IMR-90 (cell line): Measurements from ENCODE around the gene CNTN4. TPM values are rescaled to one million over a fixed set of nuclear protein-coding genes. Genes with fewer than 3 reads are reported as not detected.

Experiments
- ATAC-seq: fragments of 200-7000 bp; cut with Tn5 transposase; 2 replicates; pipeline ENCODE4 v1.9.1; 2020; ENCODE audit warnings: low read depth, mild to moderate bottlenecking, moderate library complexity
- BruUV-seq: library from RNA; stranded (reverse); fragments of 400-500 nt; replicated peaks from 2 replicates; lab custom pipeline; 2021; lab: Mats Ljungman, UMichigan
- CTCF ChIA-PET: fragments of 300-600 bp; formaldehyde crosslinking; extraction: SDS; loops from one replicate; lab custom pipeline; 2021; ENCODE audit warnings: antibody characterized with exemption; lab: Yijun Ruan, JAX
- POLR2A ChIA-PET: fragments of 300-600 bp; sonication (Branson Sonifier 250); formaldehyde crosslinking; loops from one replicate; lab custom pipeline; 2022; ENCODE audit warnings: antibody characterized with exemption; ENCODE audit not compliant: unreplicated experiment; lab: Charles Lee
- DNase-seq: peaks from one replicate; pipeline ENCODE4 v3.0.0; 2013
- H2AFZ ChIP-seq: replicated peaks from 2 replicates; pipeline ENCODE3; 2013; ENCODE audit warnings: low read length, mild to moderate bottlenecking; ENCODE audit not compliant: poor library complexity
- H2AK5ac ChIP-seq: 2 replicates; pipeline ENCODE4 v1.6.1; 2013; ENCODE audit warnings: low read depth, low read length, inconsistent platforms
- H2AK9ac ChIP-seq: replicated peaks from 2 replicates; pipeline ENCODE3; 2013; ENCODE audit warnings: mild to moderate bottlenecking, low read depth, low read length, moderate library complexity; ENCODE audit not compliant: poor library complexity
- H2BK120ac ChIP-seq: 2 replicates; pipeline ENCODE4 v1.6.1; 2013; ENCODE audit warnings: low read depth, low read length, inconsistent platforms
- H2BK15ac ChIP-seq: 3 replicates; pipeline ENCODE4 v1.6.1; 2013; ENCODE audit warnings: low read depth, low read length, inconsistent platforms
- H2BK20ac ChIP-seq: 2 replicates; pipeline ENCODE4 v1.6.1; 2013; ENCODE audit warnings: low read depth, mild to moderate bottlenecking, inconsistent platforms, low read length, moderate library complexity
- H2BK5ac ChIP-seq: 2 replicates; pipeline ENCODE4 v1.6.1; 2013; ENCODE audit warnings: mild to moderate bottlenecking, low read depth, low read length, inconsistent platforms; ENCODE audit not compliant: poor library complexity, severe bottlenecking
- H3K14ac ChIP-seq: replicated peaks from 2 replicates; pipeline ENCODE4 v1.6.1; 2013; ENCODE audit warnings: low read depth, low read length, inconsistent platforms
- H3K18ac ChIP-seq: 2 replicates; pipeline ENCODE4 v1.6.1; 2013; ENCODE audit warnings: low read depth, low read length, control low read depth
- H3K23ac ChIP-seq: 2 replicates; pipeline ENCODE4 v1.6.1; 2013; ENCODE audit warnings: low read depth, low read length, inconsistent platforms
- H3K27ac ChIP-seq: 2 replicates; pipeline ENCODE4 v1.5.1; 2013; ENCODE audit warnings: mild to moderate bottlenecking, control low read depth, low read length; ENCODE audit not compliant: insufficient read depth
- H3K27me3 ChIP-seq: 2 replicates; pipeline ENCODE4 v1.6.1; 2013; ENCODE audit warnings: low read length; ENCODE audit not compliant: control insufficient read depth, insufficient read depth
- H3K36me3 ChIP-seq: 2 replicates; pipeline ENCODE4 v1.6.1; 2013; ENCODE audit warnings: low read length, mixed read lengths; ENCODE audit not compliant: control insufficient read depth, insufficient read depth
- H3K4ac ChIP-seq: 2 replicates; pipeline ENCODE4 v1.6.1; 2013; ENCODE audit warnings: low read depth, low read length, inconsistent platforms
- H3K4me1 ChIP-seq: 2 replicates; pipeline ENCODE4 v1.6.1; 2013; ENCODE audit warnings: low read length, mixed read lengths; ENCODE audit not compliant: control insufficient read depth, insufficient read depth
- H3K4me2 ChIP-seq: 2 replicates; pipeline ENCODE4 v1.6.1; 2013; ENCODE audit warnings: low read depth, mild to moderate bottlenecking, control low read depth, low read length, moderate library complexity
- H3K4me3 ChIP-seq: 2 replicates; pipeline ENCODE4 v1.5.1; 2013; ENCODE audit warnings: low read depth, mild to moderate bottlenecking, control low read depth, low read length, moderate library complexity; ENCODE audit not compliant: insufficient read depth
- H3K56ac ChIP-seq: 2 replicates; pipeline ENCODE4 v1.6.1; 2013; ENCODE audit warnings: low read length, inconsistent platforms; ENCODE audit not compliant: insufficient read depth; ENCODE audit errors: extremely low read depth
- H3K79me1 ChIP-seq, 2 experiments: 2 replicates each; pipeline ENCODE4 v1.6.1; 2013; ENCODE audit warnings: low read length in 2 of 2, inconsistent platforms in 1 of 2, low read depth in 1 of 2
- H3K9ac ChIP-seq: 2 replicates; pipeline ENCODE4 v1.6.1; 2013; ENCODE audit warnings: low read depth, low read length, control low read depth
- H3K9me1 ChIP-seq: 2 replicates; pipeline ENCODE4 v1.6.1; 2013; ENCODE audit warnings: low read length, inconsistent platforms; ENCODE audit not compliant: insufficient read depth
- H3K9me3 ChIP-seq: 2 replicates; pipeline ENCODE4 v1.6.1; 2013; ENCODE audit warnings: low read length; ENCODE audit not compliant: control insufficient read depth, insufficient read depth
- H4K20me1 ChIP-seq: 2 replicates; pipeline ENCODE4 v1.6.1; 2013; ENCODE audit warnings: low read length, inconsistent platforms; ENCODE audit not compliant: insufficient read depth
- H4K5ac ChIP-seq: 2 replicates; pipeline ENCODE4 v1.6.1; 2013; ENCODE audit warnings: mild to moderate bottlenecking, low read depth, low read length, control low read depth
- H4K8ac ChIP-seq, 2 experiments: 2 replicates each; pipeline ENCODE4 v1.6.1; 2013; ENCODE audit warnings: low read depth in 2 of 2, low read length in 2 of 2, control low read depth in 1 of 2, inconsistent platforms in 1 of 2
- H4K91ac ChIP-seq: 2 replicates; pipeline ENCODE4 v1.6.1; 2013; ENCODE audit warnings: low read depth, low read length, inconsistent platforms; ENCODE audit not compliant: insufficient read depth
- BHLHE40 ChIP-seq: fragments of 150-350 bp; IDR thresholded peaks from 2 replicates; pipeline ENCODE4 v1.6.1; 2016; ENCODE audit warnings: mild to moderate bottlenecking, low read depth, low read length
- CEBPB ChIP-seq: IDR thresholded peaks from 2 replicates; pipeline ENCODE4 v1.6.1; 2012; ENCODE audit warnings: low read depth, low read length, improper control_type of control experiment
- CTCF ChIP-seq: conservative IDR thresholded peaks from 2 replicates; pipeline ENCODE4 v1.5.1; 2012; ENCODE audit warnings: mild to moderate bottlenecking, low read depth, low read length, improper control_type of control experiment
- FOS ChIP-seq: fragments of 150-350 bp; IDR thresholded peaks from 2 replicates; pipeline ENCODE4 v1.6.1; 2016; ENCODE audit warnings: low read depth, low read length
- MAZ ChIP-seq: IDR thresholded peaks from 2 replicates; pipeline ENCODE4 v1.6.1; 2012; ENCODE audit warnings: low read depth, mild to moderate bottlenecking, low read length, improper control_type of control experiment, moderate library complexity, borderline replicate concordance
- NFE2L2 ChIP-seq: fragments of 150-350 bp; IDR thresholded peaks from 2 replicates; pipeline ENCODE4 v1.6.1; 2016; ENCODE audit warnings: low read depth, mild to moderate bottlenecking, low read length
- POLR2A ChIP-seq: IDR thresholded peaks from 2 replicates; pipeline ENCODE4 v1.6.1; 2012; ENCODE audit warnings: mild to moderate bottlenecking, low read depth, low read length
- RAD21 ChIP-seq: IDR thresholded peaks from 2 replicates; pipeline ENCODE4 v1.6.1; 2012; ENCODE audit warnings: low read length, improper control_type of control experiment
- RFX5 ChIP-seq: IDR thresholded peaks from 2 replicates; pipeline ENCODE4 v1.8.0; 2012; ENCODE audit warnings: low read depth, mild to moderate bottlenecking, low read length, moderate library complexity
- SMC3 ChIP-seq: fragments of 150-350 bp; IDR thresholded peaks from 2 replicates; pipeline ENCODE4 v1.6.1; 2016; ENCODE audit warnings: low read depth, mild to moderate bottlenecking, antibody characterized with exemption, low read length, moderate library complexity
- USF2 ChIP-seq: fragments of 150-350 bp; IDR thresholded peaks from 2 replicates; pipeline ENCODE4 v1.6.1; 2017; ENCODE audit warnings: mild to moderate bottlenecking, antibody characterized with exemption, low read length, low read depth
- WGBS, 2 experiments: methylation state at CpG; one replicate each; pipeline versions ENCODE4 v1.1.5 to v1.1.7; 2013; ENCODE audit warnings: missing lambda C conversion rate in 2 of 2; ENCODE audit not compliant: insufficient read length in 1 of 2; ENCODE audit errors: extremely low coverage in 2 of 2; 5-methylcytosine and 5-hydroxymethylcytosine counted together
- dilution Hi-C: fragments of 300-500 bp; cut with HindIII; formaldehyde crosslinking; loops from one replicate; pipeline ENCODE4 v1.14.3; 2018; ENCODE audit warnings: low sequenced_read_pairs; ENCODE audit not compliant: unreplicated experiment
- in situ Hi-C: fragments of 300-500 bp; cut with MboI; formaldehyde crosslinking; loops from 3 replicates; pipeline ENCODE4 v1.14.3; 2019; ENCODE audit warnings: low sequenced_read_pairs, inconsistent platforms, mixed read lengths
- intact Hi-C: fragments of 100-400 bp; cut with micrococcal nuclease; formaldehyde crosslinking; loops from 2 replicates; pipeline ENCODE4 v1.10.0; 2022
- polyA plus RNA-seq, 3 experiments: library from polyadenylated mRNA; depleted of rRNA; stranded (reverse); fragments of >200 nt; gene quantifications; 2 replicates each; pipeline ENCODE4 v1.2.3, GENCODE V29; 2012; ENCODE audit warnings: low replicate concordance in 1 of 3
- total RNA-seq: library from RNA; depleted of rRNA; stranded (reverse); fragments of >200 nt; gene quantifications from 2 replicates; pipeline ENCODE4 v1.2.3, GENCODE V29; 2012

Gene CNTN4
- total and polyA plus RNA-seq, 2 of the 4 experiments (the other 2 are of a cell fraction): under 0.01 TPM; not detected in 1

- no peak overlapping the region for H3K56ac ChIP-seq
- H3K4me1 ChIP-seq: no peaks in the 10 kb centered on the region
- ChIA-PET POLR2A (no interaction called here), CTCF (no interaction called here)
- no peak for ATAC-seq
- H4K20me1 ChIP-seq: no peaks in the 10 kb centered on the region
- no peak overlapping the region for H4K91ac ChIP-seq
- H3K23ac ChIP-seq: no peak overlapping the region
- H3K9me1 ChIP-seq: no peaks in the 10 kb centered on the region
- H2BK20ac ChIP-seq: no peak overlapping the region
- no peak overlapping the region for H3K14ac ChIP-seq
- intact Hi-C loops: no loop called here
- no peak overlapping the region for H3K18ac ChIP-seq
- H3K4ac ChIP-seq: no peak overlapping the region
- H2AK5ac ChIP-seq: no peak overlapping the region
- H2AFZ ChIP-seq: no peak overlapping the region
- no peak overlapping the region for H4K8ac ChIP-seq
- no peaks in the 10 kb centered on the region for H3K79me1 ChIP-seq
- no peak for TF ChIP-seq SMC3
- no peak for TF ChIP-seq POLR2A
- TF ChIP-seq CEBPB: no peak
- TF ChIP-seq USF2: no peak
- no peak for TF ChIP-seq RFX5
- no peak for TF ChIP-seq NFE2L2
- TF ChIP-seq CTCF: no peak
- TF ChIP-seq BHLHE40: no peak
- no peak for TF ChIP-seq MAZ
- TF ChIP-seq RAD21: no peak
- no peak for TF ChIP-seq FOS
- no peak overlapping the region for H3K27ac ChIP-seq
- H3K4me3 ChIP-seq: no peak overlapping the region
- no peak overlapping the region for H2BK15ac ChIP-seq
- peaks cover 7% of the 10 kb centered on the region; the same call in 1 of the 2 replicates for H3K9me3 ChIP-seq
- no peaks in the 10 kb centered on the region; the same call in 1 of the 2 replicates for H3K27me3 ChIP-seq
- dilution Hi-C loops: no loop called here
- H2BK5ac ChIP-seq: no peak overlapping the region
- in situ Hi-C loops: no loop called here
- H3K9ac ChIP-seq: no peak overlapping the region
- no peak overlapping the region for H2AK9ac ChIP-seq
- no peak overlapping the region for H3K4me2 ChIP-seq
- no peaks in the 10 kb centered on the region for H3K36me3 ChIP-seq
- WGBS, 2 experiments: no CpG with 5 or more reads among the region's 3 CpGs
- DNase-seq: no peak
- no peak overlapping the region for H4K5ac ChIP-seq
- no TSS peak for BruUV-seq
- no peak overlapping the region for H2BK120ac ChIP-seq
These were observed 3.7 kb upstream of the CNTN4 start for GRCh38 chr3:2094941-2095340.
